T-helper 1 cell treated with Interleukin-12 subunit alpha and Interleukin-12 subunit beta and Interleukin-4 antibody, amounts not matched to agents 30 μg/mL and 1 μg/mL, for 36 hours (primary cell): ENCODE results near the gene ARHGEF25.
"Not testable (repeated sequence)": the region's sequence is repeated elsewhere in the genome, so short reads cannot be mapped to it uniquely, and the experiment has no call there.

Experiments
- H3K27ac Mint-ChIP-seq: one replicate; pipeline ENCODE4 v1.8.0; 2021; ENCODE audit warnings: mild to moderate bottlenecking, mixed read lengths
- H3K27me3 Mint-ChIP-seq: one replicate; pipeline ENCODE4 v1.8.0; 2021; ENCODE audit warnings: low read depth, mixed read lengths
- H3K36me3 Mint-ChIP-seq: one replicate; pipeline ENCODE4 v1.8.0; 2021; ENCODE audit warnings: low read depth, mixed read lengths
- H3K4me1 Mint-ChIP-seq: one replicate; pipeline ENCODE4 v1.8.0; 2021; ENCODE audit warnings: low read depth, mixed read lengths
- H3K4me3 Mint-ChIP-seq: one replicate; pipeline ENCODE4 v1.8.0; 2021; ENCODE audit warnings: mild to moderate bottlenecking, moderate library complexity, mixed read lengths
- H3K9me3 Mint-ChIP-seq: one replicate; pipeline ENCODE4 v1.8.0; 2021; ENCODE audit warnings: mixed read lengths

Gene ARHGEF25

DNA sequence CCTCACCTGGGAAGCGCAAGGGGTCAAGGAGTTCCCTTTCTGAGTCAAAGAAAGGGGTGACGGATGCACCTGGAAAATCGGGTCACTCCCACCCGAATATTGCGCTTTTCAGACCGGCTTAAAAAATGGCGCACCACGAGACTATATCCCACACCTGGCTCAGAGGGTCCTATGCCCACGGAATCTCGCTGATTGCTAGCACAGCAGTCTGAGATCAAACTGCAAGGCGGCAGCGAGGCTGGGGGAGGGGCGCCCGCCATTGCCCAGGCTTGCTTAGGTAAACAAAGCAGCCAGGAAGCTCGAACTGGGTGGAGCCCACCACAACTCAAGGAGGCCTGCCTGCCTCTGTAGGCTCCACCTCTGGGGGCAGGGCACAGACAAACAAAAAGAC lies 35.4 kb downstream of the ARHGEF25 start:
- H3K27me3 Mint-ChIP-seq, H3K9me3 Mint-ChIP-seq, H3K4me3 Mint-ChIP-seq, H3K4me1 Mint-ChIP-seq, H3K27ac Mint-ChIP-seq, H3K36me3 Mint-ChIP-seq: not testable (repeated sequence)

DNA sequence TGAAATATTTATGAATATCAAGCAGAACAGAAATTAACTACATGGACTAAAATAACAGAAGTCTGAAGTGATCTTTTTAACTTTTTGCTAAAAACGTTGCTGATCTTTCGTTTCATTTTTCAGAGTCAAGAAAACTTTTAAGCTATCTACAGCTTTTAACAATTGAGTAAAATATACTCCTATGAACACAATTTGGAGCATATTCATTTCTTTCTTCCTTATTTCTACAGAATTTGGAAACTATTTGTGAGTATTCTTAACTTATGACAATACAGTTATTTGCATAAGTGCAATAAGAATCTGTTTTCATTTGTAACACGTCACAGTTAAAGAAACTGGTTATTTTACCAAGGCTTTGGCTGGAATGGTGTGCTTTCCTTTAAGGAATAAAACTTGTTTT lies 42.8 kb downstream of the ARHGEF25 start:
- no peak overlapping the region for H3K4me3 Mint-ChIP-seq
- H3K27me3 Mint-ChIP-seq: peaks cover 4% of the 10 kb centered on the region
- no peaks in the 10 kb centered on the region for H3K36me3 Mint-ChIP-seq
- H3K9me3 Mint-ChIP-seq: peaks cover 17% of the 10 kb centered on the region
- no peak overlapping the region for H3K27ac Mint-ChIP-seq
- no peaks in the 10 kb centered on the region for H3K4me1 Mint-ChIP-seq

DNA sequence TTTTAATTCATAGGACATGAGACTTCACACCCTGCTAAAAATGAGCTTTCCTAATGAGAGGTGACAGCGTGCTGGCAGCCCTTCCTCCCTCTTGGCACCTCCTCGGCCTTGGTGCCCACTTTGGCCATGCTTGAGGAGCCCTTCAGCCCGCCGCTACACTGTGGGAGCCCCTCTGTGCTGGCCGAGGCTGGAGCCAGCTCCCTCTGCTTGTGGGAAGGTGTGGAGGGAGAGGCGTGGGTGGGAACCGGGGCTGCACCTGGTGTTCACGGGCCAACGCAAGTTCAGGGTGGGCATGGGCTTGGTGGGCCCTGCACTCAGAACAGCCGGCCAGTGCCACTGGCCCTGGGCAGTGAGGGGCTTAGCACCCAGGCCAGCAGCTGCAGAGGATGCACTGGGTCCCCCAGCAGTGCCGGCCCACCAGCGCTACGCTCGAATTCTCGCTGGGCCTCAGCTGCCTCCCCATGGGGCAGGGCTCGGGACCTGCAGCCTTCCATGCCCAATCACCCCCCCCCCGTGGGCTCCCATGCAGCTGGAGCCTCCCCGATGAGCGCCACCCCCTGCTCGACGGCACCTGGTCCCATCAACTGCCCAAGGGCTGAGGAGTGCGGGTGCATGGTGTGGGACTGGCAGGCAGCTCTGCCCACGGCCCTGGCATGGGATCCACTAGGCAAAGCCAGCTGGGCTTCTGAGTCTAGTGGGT lies 44.5 kb downstream of the ARHGEF25 start:
- Mint-ChIP-seq H3K27ac (no peak overlapping the region), H3K4me3 (no peak overlapping the region), H3K27me3 (peaks cover 4% of the 10 kb centered on the region), H3K36me3 (no peaks in the 10 kb centered on the region), H3K4me1 (no peaks in the 10 kb centered on the region), H3K9me3 (peaks cover 17% of the 10 kb centered on the region)

DNA sequence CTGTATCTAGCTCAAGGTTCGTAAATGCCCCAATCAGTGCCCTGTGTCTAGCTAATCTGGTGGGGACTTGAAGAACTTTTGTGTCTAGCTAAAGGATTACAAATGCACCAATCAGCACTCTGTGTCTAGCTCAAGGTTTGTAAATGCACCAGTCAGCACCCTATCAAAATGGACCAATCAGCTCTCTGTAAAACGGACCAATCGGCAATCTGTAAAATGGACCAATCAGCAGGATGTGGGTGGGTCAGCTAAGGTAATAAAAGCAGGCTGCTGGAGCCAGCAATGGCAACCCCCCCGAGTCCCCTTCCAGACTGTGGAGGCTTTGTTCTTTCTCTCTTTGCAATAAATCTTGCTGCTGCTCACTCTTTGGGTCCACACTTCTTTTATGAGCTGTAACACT lies 45.2 kb downstream of the ARHGEF25 start:
- not testable (repeated sequence) for H3K36me3 Mint-ChIP-seq, H3K4me1 Mint-ChIP-seq, H3K27ac Mint-ChIP-seq, H3K4me3 Mint-ChIP-seq, H3K27me3 Mint-ChIP-seq
- peaks cover 23% of the 10 kb centered on the region for H3K9me3 Mint-ChIP-seq

DNA sequence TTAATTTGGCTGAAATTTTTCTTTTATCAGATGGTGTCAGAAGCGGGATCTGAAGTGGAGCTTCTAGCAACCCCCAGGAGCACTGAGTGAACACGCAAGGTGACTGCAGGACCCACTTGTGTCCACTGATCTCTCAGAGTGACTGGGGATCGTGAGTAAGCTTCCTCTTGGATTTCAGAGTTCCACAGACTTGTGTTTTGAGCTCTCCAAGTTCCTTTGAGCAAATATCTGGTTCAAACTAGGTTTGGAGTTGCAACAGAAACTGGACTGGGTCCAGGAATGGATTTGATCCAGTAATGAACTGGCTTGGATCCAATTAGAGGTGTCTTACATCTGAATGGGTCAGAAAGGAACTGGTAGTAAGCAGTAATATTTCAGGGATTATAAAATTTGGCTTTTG lies 46.5 kb downstream of the ARHGEF25 start:
- no peaks in the 10 kb centered on the region for H3K4me1 Mint-ChIP-seq
- H3K9me3 Mint-ChIP-seq: peaks cover 22% of the 10 kb centered on the region
- no peaks in the 10 kb centered on the region for H3K36me3 Mint-ChIP-seq
- no peak overlapping the region for H3K27ac Mint-ChIP-seq
- no peak overlapping the region for H3K4me3 Mint-ChIP-seq
- H3K27me3 Mint-ChIP-seq: peaks cover 4% of the 10 kb centered on the region

DNA sequence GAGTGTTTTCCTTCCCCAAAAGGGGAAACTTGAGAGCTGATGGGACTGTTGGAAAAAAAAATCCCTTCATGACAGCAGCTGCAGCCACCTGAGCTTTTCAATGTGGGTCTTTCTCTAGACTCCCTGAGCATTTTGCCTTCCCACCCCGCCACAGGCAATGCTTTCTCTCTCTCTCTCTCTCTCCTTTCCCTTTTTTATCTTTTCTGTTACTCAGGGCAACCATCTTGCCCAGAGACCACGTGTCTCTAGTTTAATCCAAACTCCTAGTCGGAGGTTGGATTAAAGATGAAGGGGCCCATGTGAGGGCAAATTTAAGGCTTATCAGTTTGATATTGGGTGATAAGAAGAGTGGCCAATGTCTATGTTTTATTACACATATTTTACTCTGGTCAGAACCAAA lies 47.7 kb downstream of the ARHGEF25 start:
- H3K4me3 Mint-ChIP-seq: no peak overlapping the region
- H3K27ac Mint-ChIP-seq: no peak overlapping the region
- H3K4me1 Mint-ChIP-seq: no peaks in the 10 kb centered on the region
- H3K9me3 Mint-ChIP-seq: peaks cover 19% of the 10 kb centered on the region
- no peaks in the 10 kb centered on the region for H3K36me3 Mint-ChIP-seq
- peaks cover 4% of the 10 kb centered on the region for H3K27me3 Mint-ChIP-seq

DNA sequence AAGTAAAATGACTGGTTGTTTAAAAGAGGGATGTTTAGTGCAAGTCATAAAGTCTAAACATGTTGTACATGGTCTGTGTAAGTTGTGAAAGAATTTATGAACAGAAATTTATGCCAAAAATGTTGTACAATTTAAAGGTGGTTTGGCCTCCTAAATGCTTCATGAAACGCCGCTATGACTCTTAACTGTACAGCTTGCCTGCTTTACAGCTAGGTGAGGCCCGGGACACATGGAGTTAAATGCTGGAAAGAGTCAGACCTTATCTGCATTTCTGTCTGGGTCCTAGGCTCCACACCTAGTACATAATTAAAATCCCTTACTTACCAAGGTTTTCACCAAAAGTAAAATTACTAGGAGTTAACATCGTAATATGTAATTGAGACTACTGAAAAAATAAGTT lies 50.1 kb downstream of the ARHGEF25 start:
- Mint-ChIP-seq H3K27me3 (peaks cover 4% of the 10 kb centered on the region), H3K9me3 (peaks cover 14% of the 10 kb centered on the region), H3K36me3 (no peaks in the 10 kb centered on the region), H3K4me3 (no peak overlapping the region), H3K4me1 (no peaks in the 10 kb centered on the region), H3K27ac (no peak overlapping the region)

DNA sequence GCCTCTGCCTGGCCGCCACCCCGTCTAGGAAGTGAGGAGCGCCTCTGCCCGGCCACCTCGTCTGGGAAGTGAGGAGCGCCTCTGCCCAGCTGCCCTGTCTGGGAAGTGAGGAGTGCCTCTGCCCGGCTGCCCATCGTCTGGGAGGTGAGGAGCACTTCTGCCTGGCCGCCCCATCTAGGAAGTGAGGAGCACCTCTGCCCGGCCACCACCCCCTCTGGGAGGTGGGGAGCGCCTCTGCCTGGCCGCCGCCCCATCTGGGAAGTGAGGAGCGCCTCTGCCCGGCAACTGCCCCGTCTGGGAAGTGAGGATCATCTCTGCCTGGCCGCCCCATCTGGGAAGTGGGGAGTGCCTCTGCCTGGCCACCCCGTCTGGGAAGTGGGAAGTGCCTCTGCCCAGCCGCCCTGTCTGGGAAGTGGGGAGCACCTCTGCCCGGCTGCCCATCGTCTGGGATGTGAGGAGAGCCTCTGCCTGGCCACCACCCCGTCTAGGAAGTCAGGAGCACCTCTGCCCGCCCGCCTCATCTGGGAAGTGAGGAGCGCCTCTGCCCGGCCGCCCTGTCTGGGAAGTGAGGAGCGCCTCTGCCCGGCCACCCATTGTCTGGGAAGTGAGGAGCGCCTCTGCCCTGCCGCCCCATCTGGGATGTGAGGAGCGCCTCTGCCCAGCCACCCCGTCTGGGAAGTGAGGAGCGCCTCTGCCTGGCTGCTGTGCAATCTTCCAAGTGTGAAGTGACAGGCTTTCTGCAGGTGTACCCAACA lies 54.0 kb downstream of the ARHGEF25 start:
- not testable (repeated sequence) for H3K27ac Mint-ChIP-seq, H3K4me1 Mint-ChIP-seq, H3K4me3 Mint-ChIP-seq, H3K27me3 Mint-ChIP-seq, H3K36me3 Mint-ChIP-seq
- H3K9me3 Mint-ChIP-seq: peaks cover 14% of the 10 kb centered on the region
